Colonic mucosa (tissue), 4 donors: Measurements from ENCODE around the gene CWC15. TPM values are rescaled to one million over a fixed set of nuclear protein-coding genes. Genes with fewer than 3 reads are reported as not detected.

Experiments used
- DNase-seq: peaks from one replicate; pipeline ENCODE4 v3.0.0-alpha.2; 2020
- H3K27ac ChIP-seq: fragments of 200-600 bp; one replicate; pipeline ENCODE4 v1.8.0; 2021
- H3K27me3 ChIP-seq: fragments of 200-600 bp; one replicate; pipeline ENCODE4 v1.8.0; 2021
- H3K36me3 ChIP-seq: fragments of 200-600 bp; one replicate; pipeline ENCODE4 v1.8.0; 2021
- H3K4me1 ChIP-seq: fragments of 200-600 bp; one replicate; pipeline ENCODE4 v1.8.0; 2021; ENCODE audit warnings: mild to moderate bottlenecking
- H3K4me3 ChIP-seq: fragments of 200-600 bp; one replicate; pipeline ENCODE4 v1.8.0; 2021
- H3K9ac ChIP-seq, 2 donors: one replicate each; pipeline ENCODE4 v1.7.0; 2013; ENCODE audit warnings: control low read depth in 2 of 2, low read depth in 2 of 2, low read length in 2 of 2
- H3K9me3 ChIP-seq: fragments of 200-600 bp; one replicate; pipeline ENCODE4 v1.8.0; 2021
- intact Hi-C: fragments of 100-400 bp; cut with DNase I; formaldehyde crosslinking; loops from one replicate; pipeline ENCODE4 v1.14.1; 2022
- total RNA-seq, 2 donors: library from RNA; stranded (reverse); fragmentation: NEBNext Ultra II Directional in 1 of 2; extraction: Animal tissue kit (Norgen Biotek cat#: 25700) in 1 of 2; gene quantifications; one replicate each; pipeline ENCODE4 v1.2.1, GENCODE V29; 2021
- TF ChIP-seq, protein P1 (sequence below): fragments of 200-600 bp; IDR thresholded peaks from one replicate; pipeline ENCODE4 v1.8.0; 2022; ENCODE audit warnings: antibody characterized with exemption, mild to moderate bottlenecking
- donor health status: healthy.
- donor health status: DM: no; HTN: no; CAD: no.
- donor health status: DM: no; HTN: no; CAD: no.

The CWC15 gene
- total RNA-seq, 2 donors from 2014 or later: 40.4 to 47.5 TPM

DNA sequence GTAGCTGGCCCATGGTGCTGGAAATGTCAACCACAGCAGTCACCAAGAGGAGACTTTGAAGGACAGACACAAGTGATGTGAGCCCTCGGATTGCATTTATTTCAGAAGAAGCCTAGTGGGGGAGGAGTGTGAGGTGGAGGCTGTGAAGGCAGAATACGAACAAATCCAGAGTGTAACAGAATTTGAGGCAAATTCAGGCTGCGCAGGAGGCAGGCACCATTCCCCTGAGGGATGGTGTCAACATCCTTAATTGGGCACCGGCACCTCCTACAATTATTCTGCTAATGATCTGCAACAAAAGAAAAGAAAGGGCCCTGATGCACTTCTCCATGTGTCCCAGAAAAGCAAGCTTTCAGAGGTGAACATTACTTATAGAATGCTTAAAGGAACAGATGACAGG, 32.2 kb downstream of the CWC15 start:
- H3K9ac ChIP-seq: no peak overlapping the region
- DNase-seq: no peak
- H3K27ac ChIP-seq: no peak overlapping the region
- H3K4me1 ChIP-seq: no peaks in the 10 kb centered on the region
- no peak overlapping the region for H3K4me3 ChIP-seq
- no peaks in the 10 kb centered on the region for H3K27me3 ChIP-seq
- TF ChIP-seq, protein P1, sequence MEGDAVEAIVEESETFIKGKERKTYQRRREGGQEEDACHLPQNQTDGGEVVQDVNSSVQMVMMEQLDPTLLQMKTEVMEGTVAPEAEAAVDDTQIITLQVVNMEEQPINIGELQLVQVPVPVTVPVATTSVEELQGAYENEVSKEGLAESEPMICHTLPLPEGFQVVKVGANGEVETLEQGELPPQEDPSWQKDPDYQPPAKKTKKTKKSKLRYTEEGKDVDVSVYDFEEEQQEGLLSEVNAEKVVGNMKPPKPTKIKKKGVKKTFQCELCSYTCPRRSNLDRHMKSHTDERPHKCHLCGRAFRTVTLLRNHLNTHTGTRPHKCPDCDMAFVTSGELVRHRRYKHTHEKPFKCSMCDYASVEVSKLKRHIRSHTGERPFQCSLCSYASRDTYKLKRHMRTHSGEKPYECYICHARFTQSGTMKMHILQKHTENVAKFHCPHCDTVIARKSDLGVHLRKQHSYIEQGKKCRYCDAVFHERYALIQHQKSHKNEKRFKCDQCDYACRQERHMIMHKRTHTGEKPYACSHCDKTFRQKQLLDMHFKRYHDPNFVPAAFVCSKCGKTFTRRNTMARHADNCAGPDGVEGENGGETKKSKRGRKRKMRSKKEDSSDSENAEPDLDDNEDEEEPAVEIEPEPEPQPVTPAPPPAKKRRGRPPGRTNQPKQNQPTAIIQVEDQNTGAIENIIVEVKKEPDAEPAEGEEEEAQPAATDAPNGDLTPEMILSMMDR: no peak
- no peaks in the 10 kb centered on the region for H3K9me3 ChIP-seq
- H3K36me3 ChIP-seq: no peaks in the 10 kb centered on the region
- intact Hi-C loops: no loop called here

DNA sequence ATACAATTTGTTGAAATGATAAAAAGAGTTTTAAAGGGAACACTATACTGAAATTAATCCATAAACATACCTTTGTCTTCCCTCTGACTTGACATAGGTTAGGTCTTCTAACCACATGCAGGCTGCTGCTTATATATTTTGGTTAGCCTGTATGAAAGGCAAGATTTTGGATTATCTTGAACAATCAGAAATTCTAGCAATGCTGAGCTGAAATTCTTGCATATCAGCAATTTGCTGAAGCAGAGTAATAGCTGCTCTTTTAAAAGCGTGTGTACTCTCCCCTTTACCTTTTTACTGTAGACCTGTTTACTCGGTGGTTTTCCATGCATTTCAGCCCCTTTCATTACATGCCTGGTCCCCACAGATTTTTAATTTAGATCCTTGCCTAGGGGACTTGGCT, 34.0 kb downstream of the CWC15 start:
- Histone ChIP-seq H3K27me3 (no peaks in the 10 kb centered on the region), H3K4me3 (no peak overlapping the region), H3K36me3 (no peaks in the 10 kb centered on the region), H3K9me3 (no peaks in the 10 kb centered on the region), H3K4me1 (no peaks in the 10 kb centered on the region), H3K27ac (no peak overlapping the region), H3K9ac (no peak overlapping the region)
- intact Hi-C loops: no loop called here
- TF ChIP-seq, protein P1: no peak
- DNase-seq: no peak

DNA sequence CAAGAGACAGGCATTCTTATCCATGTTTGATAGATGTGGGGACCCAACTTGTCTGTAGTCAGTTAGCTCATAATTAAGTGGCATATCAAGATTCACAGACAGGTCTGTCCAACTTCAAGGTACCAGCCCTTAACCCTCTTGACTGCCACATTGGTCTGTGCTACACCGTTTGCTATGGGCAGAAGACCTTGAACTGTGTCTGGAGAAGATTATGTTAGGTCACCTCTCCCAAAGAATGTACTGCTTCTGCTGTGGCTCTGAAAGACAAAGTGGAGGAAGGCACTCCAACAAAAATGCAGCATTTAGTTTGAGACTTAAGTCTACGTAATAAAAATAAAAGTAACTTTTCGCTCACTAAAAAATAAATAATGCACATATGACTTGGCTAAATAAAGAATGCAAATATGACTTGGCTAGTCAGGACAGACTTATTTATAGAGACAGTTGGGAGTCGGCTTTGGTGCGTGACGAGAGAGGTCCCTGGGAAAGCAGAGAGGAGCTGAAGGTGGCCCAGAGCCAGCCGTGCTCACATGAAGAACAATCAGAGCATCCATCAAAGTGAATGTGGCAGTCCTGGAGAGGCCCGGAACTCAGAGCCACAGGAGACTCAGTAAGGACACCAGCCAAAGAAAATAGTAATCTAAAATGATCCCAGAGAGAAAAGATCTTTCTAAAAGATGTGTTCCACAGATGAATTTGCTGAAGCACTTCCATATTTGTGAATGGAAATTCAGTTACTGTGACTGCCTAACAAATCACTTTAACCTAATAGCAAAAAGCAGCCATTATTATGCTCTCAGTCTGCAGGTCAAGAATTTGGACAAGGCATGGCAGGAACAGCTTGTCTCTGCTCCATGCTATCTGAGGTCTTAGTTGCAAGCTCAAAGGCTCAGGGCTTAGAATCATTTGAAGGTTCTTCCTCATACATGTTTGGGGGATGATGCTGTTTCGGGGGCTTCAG, 35.0 kb downstream of the CWC15 start:
- DNase-seq: no peak
- intact Hi-C loops: no loop called here
- no peak overlapping the region for H3K27ac ChIP-seq

DNA sequence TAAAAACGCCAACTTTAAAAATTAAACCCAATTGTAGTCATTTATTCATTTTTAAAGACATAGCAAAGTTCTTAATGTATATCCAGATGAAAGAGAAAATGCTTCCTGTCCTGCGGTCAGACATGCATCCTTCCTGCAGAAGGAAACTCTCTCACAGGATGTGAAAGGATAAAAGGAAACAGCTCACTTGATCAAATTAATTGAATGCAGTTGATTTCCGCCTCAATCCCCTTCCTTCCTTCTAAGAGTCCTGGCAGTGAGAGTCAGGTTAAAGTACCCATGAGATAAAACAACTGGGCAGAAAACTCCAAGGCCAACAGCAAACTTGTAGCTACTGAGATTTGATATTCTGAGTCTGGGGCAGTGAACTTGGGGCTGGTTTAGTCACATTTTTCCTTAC, 38.5 kb downstream of the CWC15 start:
- Histone ChIP-seq H3K4me1 (no peaks in the 10 kb centered on the region), H3K27me3 (no peaks in the 10 kb centered on the region), H3K4me3 (no peak overlapping the region), H3K27ac (no peak overlapping the region), H3K36me3 (no peaks in the 10 kb centered on the region), H3K9ac (no peak overlapping the region), H3K9me3 (no peaks in the 10 kb centered on the region)
- TF ChIP-seq, protein P1: no peak
- intact Hi-C loops: no loop called here
- no peak for DNase-seq

More for the DNA sequence above, 35.0 kb downstream of the CWC15 start:
- Histone ChIP-seq H3K9ac (no peak overlapping the region), H3K27me3 (no peaks in the 10 kb centered on the region), H3K9me3 (no peaks in the 10 kb centered on the region), H3K36me3 (no peaks in the 10 kb centered on the region), H3K4me1 (no peaks in the 10 kb centered on the region), H3K4me3 (no peak overlapping the region)
- TF ChIP-seq, protein P1: no peak

DNA sequence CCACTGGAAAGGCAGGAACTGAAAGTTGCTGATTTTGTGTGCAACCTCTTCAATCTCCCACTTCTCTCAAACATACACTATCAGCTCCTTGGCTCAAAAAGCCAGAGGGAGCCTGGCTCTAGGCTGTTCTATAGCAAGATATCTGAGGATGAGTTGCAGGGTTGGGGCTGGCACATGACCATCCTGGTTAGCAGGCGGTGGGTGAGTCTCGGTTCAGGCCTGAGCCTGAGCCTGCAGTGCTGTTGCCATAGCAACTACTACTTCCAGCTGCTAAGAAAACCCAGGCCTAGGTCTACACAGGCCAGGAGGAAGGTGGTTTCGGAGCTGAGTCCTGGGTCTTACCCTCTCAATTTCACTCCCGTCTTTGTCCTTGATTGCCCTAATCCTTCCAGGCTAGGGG, 39.0 kb downstream of the CWC15 start:
- H3K9ac ChIP-seq: no peak overlapping the region
- H3K9me3 ChIP-seq: no peaks in the 10 kb centered on the region
- no peak overlapping the region for H3K4me3 ChIP-seq
- intact Hi-C loops: no loop called here
- H3K36me3 ChIP-seq: no peaks in the 10 kb centered on the region
- TF ChIP-seq, protein P1: no peak
- no peaks in the 10 kb centered on the region for H3K4me1 ChIP-seq
- DNase-seq: no peak
- no peaks in the 10 kb centered on the region for H3K27me3 ChIP-seq
- no peak overlapping the region for H3K27ac ChIP-seq
